T-helper 2 cell treated with Interferon-gamma antibody and Interleukin-4, amounts not matched to agents 5 μg/mL and 100 μg/mL, for 36 hours (primary cell): Measurements from ENCODE around the gene KIF5A.
"Not testable (repeated sequence)": the region's sequence is repeated elsewhere in the genome, so short reads cannot be mapped to it uniquely, and the experiment has no call there.

ENCODE experiments used
- DNase-seq: peaks from one replicate; pipeline ENCODE4 v3.0.0; 2021; ENCODE audit warnings: low spot score
- H3K27ac Mint-ChIP-seq: one replicate; pipeline ENCODE4 v1.8.0; 2021; ENCODE audit warnings: mild to moderate bottlenecking, mixed read lengths
- H3K27me3 Mint-ChIP-seq: one replicate; pipeline ENCODE4 v1.8.0; 2021; ENCODE audit warnings: low read depth, mixed read lengths
- H3K36me3 Mint-ChIP-seq: one replicate; pipeline ENCODE4 v1.8.0; 2021; ENCODE audit warnings: low read depth, mixed read lengths
- H3K4me1 Mint-ChIP-seq: one replicate; pipeline ENCODE4 v1.8.0; 2021; ENCODE audit warnings: low read depth, mixed read lengths
- H3K4me3 Mint-ChIP-seq: one replicate; pipeline ENCODE4 v1.8.0; 2022; ENCODE audit warnings: mild to moderate bottlenecking, moderate library complexity, mixed read lengths
- H3K9me3 Mint-ChIP-seq: one replicate; pipeline ENCODE4 v1.8.0; 2021; ENCODE audit warnings: mixed read lengths

Gene KIF5A

GRCh38 chr12:57549203-57549908 is 488 bp upstream of the KIF5A start:
- peak overlapping the region; percentile 79 for H3K4me3 Mint-ChIP-seq
- H3K27me3 Mint-ChIP-seq, result peaks cover 11% of the 10 kb centered on the region
- peaks cover 41% of the 10 kb centered on the region for H3K4me1 Mint-ChIP-seq

GRCh38 chr12:57550641-57551549 is 1.1 kb downstream of the KIF5A start:
- Mint-ChIP-seq H3K9me3 (no peaks in the 10 kb centered on the region), H3K27ac (no peak overlapping the region), H3K27me3 (peaks cover 11% of the 10 kb centered on the region), H3K4me1 (peaks cover 28% of the 10 kb centered on the region), H3K4me3 (peak overlapping the region; percentile 79), H3K36me3 (peaks cover 4% of the 10 kb centered on the region)
- no peak for DNase-seq

More at GRCh38 chr12:57549203-57549908, 488 bp upstream of the KIF5A start:
- H3K27ac Mint-ChIP-seq, result peak overlapping the region; percentile 19
- no peaks in the 10 kb centered on the region for H3K9me3 Mint-ChIP-seq
- DNase-seq, result no peak
- H3K36me3 Mint-ChIP-seq, result peaks cover 9% of the 10 kb centered on the region

- H3K4me1 Mint-ChIP-seq, result peaks cover 24% of the 10 kb centered on the region
- H3K27me3 Mint-ChIP-seq, result peaks cover 11% of the 10 kb centered on the region
- H3K36me3 Mint-ChIP-seq, result no peaks in the 10 kb centered on the region
- H3K9me3 Mint-ChIP-seq, result no peaks in the 10 kb centered on the region
- no peak overlapping the region for H3K27ac Mint-ChIP-seq
- no peak for DNase-seq
- H3K4me3 Mint-ChIP-seq, result peak overlapping the region; percentile 79
Measured at GRCh38 chr12:57551637-57552305, 1.9 kb downstream of the KIF5A start.

- Mint-ChIP-seq H3K36me3 (no peaks in the 10 kb centered on the region), H3K27me3 (peaks cover 11% of the 10 kb centered on the region), H3K4me1 (peaks cover 21% of the 10 kb centered on the region), H3K27ac (no peak overlapping the region), H3K9me3 (no peaks in the 10 kb centered on the region), H3K4me3 (no peak overlapping the region)
- DNase-seq, result no peak
Measured at GRCh38 chr12:57552306-57552651, 2.4 kb downstream of the KIF5A start.

- Mint-ChIP-seq H3K4me1 (peaks cover 17% of the 10 kb centered on the region), H3K9me3 (no peaks in the 10 kb centered on the region), H3K36me3 (no peaks in the 10 kb centered on the region), H3K27me3 (peaks cover 11% of the 10 kb centered on the region), H3K27ac (no peak overlapping the region), H3K4me3 (no peak overlapping the region)
- DNase-seq, result no peak
Measured at GRCh38 chr12:57552835-57553313, 3.0 kb downstream of the KIF5A start.

- Mint-ChIP-seq H3K36me3 (no peaks in the 10 kb centered on the region), H3K9me3 (no peaks in the 10 kb centered on the region), H3K27me3 (peaks cover 8% of the 10 kb centered on the region), H3K4me1 (peaks cover 17% of the 10 kb centered on the region), H3K4me3 (no peak overlapping the region), H3K27ac (no peak overlapping the region)
- DNase-seq, result no peak
Measured at GRCh38 chr12:57553343-57554202, 3.7 kb downstream of the KIF5A start.

GRCh38 chr12:57554453-57554852 is 4.6 kb downstream of the KIF5A start:
- no peaks in the 10 kb centered on the region for H3K9me3 Mint-ChIP-seq
- DNase-seq, result no peak

GRCh38 chr12:57554897-57555296 is 5.1 kb downstream of the KIF5A start:
- DNase-seq, result no peak
- Mint-ChIP-seq H3K27me3 (peaks cover 3% of the 10 kb centered on the region), H3K9me3 (no peaks in the 10 kb centered on the region), H3K36me3 (no peaks in the 10 kb centered on the region), H3K4me1 (peaks cover 14% of the 10 kb centered on the region), H3K4me3 (no peak overlapping the region), H3K27ac (no peak overlapping the region)

More at GRCh38 chr12:57554453-57554852, 4.6 kb downstream of the KIF5A start:
- Mint-ChIP-seq H3K4me1 (peaks cover 13% of the 10 kb centered on the region), H3K36me3 (no peaks in the 10 kb centered on the region), H3K4me3 (no peak overlapping the region), H3K27ac (no peak overlapping the region), H3K27me3 (peaks cover 3% of the 10 kb centered on the region)

- Mint-ChIP-seq H3K9me3 (no peaks in the 10 kb centered on the region), H3K36me3 (no peaks in the 10 kb centered on the region), H3K4me1 (peaks cover 2% of the 10 kb centered on the region), H3K4me3 (no peak overlapping the region), H3K27me3 (peaks cover 3% of the 10 kb centered on the region), H3K27ac (no peak overlapping the region)
- DNase-seq, result no peak
Measured at GRCh38 chr12:57558864-57559263, 9.0 kb downstream of the KIF5A start.

- Mint-ChIP-seq H3K9me3 (no peaks in the 10 kb centered on the region), H3K27me3 (peaks cover 5% of the 10 kb centered on the region), H3K36me3 (no peaks in the 10 kb centered on the region), H3K4me1 (peaks cover 2% of the 10 kb centered on the region), H3K27ac (no peak overlapping the region), H3K4me3 (no peak overlapping the region)
- no peak for DNase-seq
Measured at GRCh38 chr12:57560516-57560915, 10.7 kb downstream of the KIF5A start.

- H3K36me3 Mint-ChIP-seq, H3K4me3 Mint-ChIP-seq, H3K27ac Mint-ChIP-seq, H3K27me3 Mint-ChIP-seq, H3K4me1 Mint-ChIP-seq, H3K9me3 Mint-ChIP-seq, DNase-seq: not testable (repeated sequence)
Measured at GRCh38 chr12:57561117-57561516, 11.3 kb downstream of the KIF5A start.

GRCh38 chr12:57563358-57563757 is 13.5 kb downstream of the KIF5A start:
- H3K4me1 Mint-ChIP-seq, result peaks cover 2% of the 10 kb centered on the region
- H3K4me3 Mint-ChIP-seq, result no peak overlapping the region
- peaks cover 5% of the 10 kb centered on the region for H3K27me3 Mint-ChIP-seq
- H3K9me3 Mint-ChIP-seq, result no peaks in the 10 kb centered on the region
- DNase-seq, result no peak
- H3K36me3 Mint-ChIP-seq, result no peaks in the 10 kb centered on the region
- H3K27ac Mint-ChIP-seq, result no peak overlapping the region

GRCh38 chr12:57564178-57564740 is 14.4 kb downstream of the KIF5A start:
- no peaks in the 10 kb centered on the region for H3K36me3 Mint-ChIP-seq
- no peak overlapping the region for H3K4me3 Mint-ChIP-seq
- DNase-seq, result no peak
- H3K27ac Mint-ChIP-seq, result no peak overlapping the region
- no peaks in the 10 kb centered on the region for H3K9me3 Mint-ChIP-seq
- H3K27me3 Mint-ChIP-seq, result peaks cover 5% of the 10 kb centered on the region
- peaks cover 2% of the 10 kb centered on the region for H3K4me1 Mint-ChIP-seq
